Measurements from ENCODE around the gene TMED9. TPM values are rescaled to one million over a fixed set of nuclear protein-coding genes. Genes with fewer than 3 reads are reported as not detected.

Gene TMED9
- total RNA-seq, 2 experiments from 2014 or later: 118 to 120 TPM

DNA sequence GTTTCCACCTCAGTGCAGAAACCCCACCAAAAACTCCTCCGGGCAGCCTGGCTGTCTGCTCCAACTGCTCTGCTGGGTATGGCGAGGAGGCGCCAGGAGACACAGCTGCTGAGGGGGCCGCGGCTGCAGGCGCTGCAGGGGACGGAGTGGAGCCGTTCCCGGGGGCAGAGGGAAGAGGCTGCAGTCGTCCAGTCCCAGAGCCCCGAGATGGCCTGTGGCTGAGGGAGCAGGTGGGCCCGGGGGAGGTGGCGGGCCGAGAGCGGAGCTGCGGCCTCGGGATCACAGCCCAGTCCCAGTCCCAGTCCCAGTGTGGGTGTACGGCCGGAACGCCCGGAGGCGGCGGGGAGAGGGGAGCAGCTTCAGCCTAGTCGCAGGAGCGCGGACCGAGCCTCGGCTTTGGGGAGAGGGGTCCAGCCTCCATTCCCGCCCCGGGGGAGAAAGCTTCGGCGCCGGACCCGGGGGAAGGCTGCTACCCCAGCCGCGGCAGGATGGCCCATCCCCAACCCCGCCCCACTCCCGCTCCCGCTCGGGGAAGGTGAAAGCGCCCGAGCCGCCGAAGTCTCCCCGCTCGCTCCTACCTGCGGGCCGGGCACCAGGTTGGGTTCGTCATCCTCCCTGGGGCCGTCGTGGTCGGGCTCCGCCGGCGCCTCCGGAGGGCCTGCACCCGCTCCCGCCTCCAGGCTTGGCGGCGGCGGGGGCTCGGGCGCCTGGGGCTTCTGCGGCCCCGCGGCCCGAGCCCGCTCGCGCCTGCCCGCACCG, 38.2 kb upstream of the TMED9 start:
- Mint-ChIP-seq H3K9me3 (no peaks in the 10 kb centered on the region), H3K4me1 (ENCODE audit: low read depth) (peaks cover 30% of the 10 kb centered on the region), H3K4me3 (peak overlapping the region; percentile 78), H3K36me3 (ENCODE audit: low read depth) (peaks cover 23% of the 10 kb centered on the region), H3K27ac (peak overlapping the region; percentile 25), H3K27me3 (no peaks in the 10 kb centered on the region)
- ChIA-PET POLR2A (interaction anchor here (0.8 to 1.2 kb wide), 2 partner anchors 15 to 38 kb away, joined by 3 to 4 read pairs; no protein-coding TSS in a partner anchor), CTCF (interaction anchor here (0.9 to 1.4 kb wide), 2 partner anchors 9 to 38 kb away, joined by 3 read pairs; partner anchors contain the start of gene TMED9)
- TF ChIP-seq CTCF (IDR thresholded peaks at IDR 0.05): no peak
- ATAC-seq (peak; percentile 41), DNase-seq (peak; percentile 54)
- intact Hi-C loops (cut with micrococcal nuclease): no loop called here

DNA sequence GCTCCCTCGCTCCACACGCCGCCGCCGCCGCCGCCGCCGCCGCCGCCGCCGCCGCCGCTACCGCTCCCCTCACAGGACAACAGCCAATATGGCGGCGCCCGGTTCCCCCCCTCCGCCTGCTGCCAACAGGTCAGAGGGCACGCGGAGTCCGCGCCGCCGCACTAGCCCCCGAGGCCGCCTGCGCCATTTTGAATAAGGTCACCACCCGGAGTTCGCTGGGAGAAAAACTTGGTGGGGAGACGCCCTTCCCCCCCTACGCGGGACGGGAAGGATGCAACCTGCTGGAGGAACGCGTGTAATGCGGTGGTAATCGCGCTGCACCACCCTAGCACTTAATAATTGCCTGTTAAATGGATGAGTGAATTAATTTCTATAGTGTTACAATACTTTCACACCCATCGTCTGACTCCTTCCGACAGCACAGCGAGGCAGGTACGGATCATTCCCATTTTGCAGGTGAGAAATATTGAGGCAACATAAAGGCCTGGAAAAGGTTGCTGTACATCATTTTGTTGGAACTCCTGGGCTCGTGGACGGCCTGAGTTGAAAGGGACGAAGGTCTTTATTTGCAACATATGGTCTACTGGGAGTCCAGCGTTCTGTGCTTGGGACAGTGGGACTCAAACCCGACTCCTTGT, 37.4 kb upstream of the TMED9 start, which contains the start of gene FAM193B:
Gene FAM193B, minus strand, starts transcription at position 90 of the 638 bp plus-strand sequence. CDS start 105 bp downstream, outside the sequence.
- POLR2A ChIA-PET: interaction anchor here (1.2 kb wide), 1 partner anchor 16 kb away, joined by 3 read pairs; no protein-coding TSS in a partner anchor
- no peaks in the 10 kb centered on the region for H3K27me3 Mint-ChIP-seq

DNA sequence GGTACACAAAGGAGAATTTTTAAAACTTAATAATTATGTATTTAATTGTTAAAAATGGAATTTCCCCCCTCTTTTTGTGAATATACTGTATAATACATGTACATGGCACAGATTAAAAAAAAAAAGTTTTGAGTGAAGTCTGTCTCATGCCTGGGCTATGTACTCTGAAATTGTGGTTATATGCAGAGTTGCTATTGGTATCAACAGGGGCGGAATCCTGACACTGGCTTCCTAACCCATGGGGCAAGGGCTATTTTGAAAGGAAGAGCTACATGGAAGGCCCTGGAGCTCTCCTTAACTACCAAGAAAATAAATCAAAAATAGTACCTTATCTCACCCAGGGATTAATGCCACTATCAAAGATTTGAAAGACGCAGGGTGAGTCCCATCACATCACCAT, 36.8 kb upstream of the TMED9 start:
- Mint-ChIP-seq H3K27me3 (no peaks in the 10 kb centered on the region), H3K36me3 (ENCODE audit: low read depth) (peaks cover 20% of the 10 kb centered on the region), H3K4me3 (peak overlapping the region; percentile 76), H3K27ac (no peak overlapping the region), H3K4me1 (ENCODE audit: low read depth) (peaks cover 30% of the 10 kb centered on the region), H3K9me3 (no peaks in the 10 kb centered on the region)
- ATAC-seq (no peak), DNase-seq (no peak)
- no peak for TF ChIP-seq CTCF (IDR thresholded peaks at IDR 0.05)
- POLR2A ChIA-PET: interaction anchor here (0.7 to 0.8 kb wide), 2 partner anchors 38 to 61 kb away, joined by 3 to 5 read pairs; no protein-coding TSS in a partner anchor
- intact Hi-C loops (cut with micrococcal nuclease): no loop called here
- CTCF ChIA-PET: interaction anchor here (0.7 kb wide), 1 partner anchor 906 kb away, joined by 3 read pairs; no protein-coding TSS in a partner anchor

More for the DNA sequence above, 37.4 kb upstream of the TMED9 start, which contains the start of gene FAM193B:
- DNase-seq: peak; percentile 97
- intact Hi-C loops (cut with micrococcal nuclease): no loop called here
- peak; percentile 100 for ATAC-seq
- H3K9me3 Mint-ChIP-seq: no peaks in the 10 kb centered on the region
- CTCF ChIA-PET: no interaction called here
- H3K4me3 Mint-ChIP-seq: peak within 1 kb of the TSS; percentile 78
- peaks cover 22% of the 10 kb centered on the region for H3K36me3 Mint-ChIP-seq (ENCODE audit: low read depth)
- no peak for TF ChIP-seq CTCF (IDR thresholded peaks at IDR 0.05)
- peaks cover 30% of the 10 kb centered on the region for H3K4me1 Mint-ChIP-seq (ENCODE audit: low read depth)
- peak within 1 kb of the TSS; percentile 50 for H3K27ac Mint-ChIP-seq

GRCh38 chr5:177555665-177556064, 36.3 kb upstream of the TMED9 start:
- POLR2A ChIA-PET: interaction anchor here (0.7 to 0.8 kb wide), 2 partner anchors 37 to 60 kb away, joined by 3 to 5 read pairs; no protein-coding TSS in a partner anchor
- TF ChIP-seq CTCF (IDR thresholded peaks at IDR 0.05): no peak
- no peaks in the 10 kb centered on the region for H3K27me3 Mint-ChIP-seq
- ATAC-seq (no peak), DNase-seq (no peak)
- H3K27ac Mint-ChIP-seq: no peak overlapping the region
- peaks cover 17% of the 10 kb centered on the region for H3K36me3 Mint-ChIP-seq (ENCODE audit: low read depth)
- intact Hi-C loops (cut with micrococcal nuclease): no loop called here
- peaks cover 30% of the 10 kb centered on the region for H3K4me1 Mint-ChIP-seq (ENCODE audit: low read depth)
- CTCF ChIA-PET: interaction anchor here (0.7 kb wide), 1 partner anchor 906 kb away, joined by 3 read pairs; no protein-coding TSS in a partner anchor
- H3K9me3 Mint-ChIP-seq: no peaks in the 10 kb centered on the region
- no peak overlapping the region for H3K4me3 Mint-ChIP-seq
